GM19328 (cell line): Measurements from ENCODE around the gene SLC38A7.
"Not testable (repeated sequence)": the region's sequence is repeated elsewhere in the genome, so short reads cannot be mapped to it uniquely, and the experiment has no call there.

Experiments
- ATAC-seq: cut with Tn5 transposase; IDR thresholded peaks from one replicate; pipeline ENCODE4 v1.9.1; 2021; ENCODE audit warnings: mild to moderate bottlenecking, moderate library complexity; ENCODE audit not compliant: unreplicated experiment

SLC38A7 gene

GRCh38 chr16:58637021-58637420 lies 47.5 kb downstream of the SLC38A7 start:
- not testable (repeated sequence) for ATAC-seq

- ATAC-seq: no peak
Observed at GRCh38 chr16:58636466-58636865, 48.1 kb downstream of the SLC38A7 start.

GRCh38 chr16:58635502-58635901 lies 49.1 kb downstream of the SLC38A7 start:
- ATAC-seq: no peak

GRCh38 chr16:58634265-58634802 lies 50.2 kb downstream of the SLC38A7 start:
- no peak for ATAC-seq

GRCh38 chr16:58629733-58630640 lies 54.6 kb downstream of the SLC38A7 start, which contains the start of gene CNOT1:
Gene CNOT1 (minus strand): TSS chr16:58629826. CDS start chr16:58599337, 30,489 bp downstream.
- peak; percentile 89 for ATAC-seq

- peak; percentile 0 for ATAC-seq
Observed at GRCh38 chr16:58628845-58629732, 55.5 kb downstream of the SLC38A7 start.

GRCh38 chr16:58624209-58624608 lies 60.4 kb downstream of the SLC38A7 start:
- ATAC-seq: no peak

GRCh38 chr16:58620396-58620795 lies 64.2 kb downstream of the SLC38A7 start:
- no peak for ATAC-seq

GRCh38 chr16:58615280-58615679 lies 69.3 kb downstream of the SLC38A7 start:
- ATAC-seq: no peak
